ENCODE data around the gene UFM1. TPM values are rescaled to one million over a fixed set of nuclear protein-coding genes. Genes with fewer than 3 reads are reported as not detected.

Gene UFM1
- total RNA-seq, 4 donors from 2014 or later: 22.6 to 31.0 (median 24.3) TPM

GRCh38 chr13:38338089-38338488 is 11.6 kb upstream of the UFM1 start:
- ATAC-seq (no peak), DNase-seq (no peak)
- in situ Hi-C loops (cut with MboI; ENCODE audit: low sequenced_read_pairs in 4 of 4): loop anchor here in 1 of 4 donors (25.0 kb wide), 1 partner anchor 1276 kb away; the partner anchor contains the start of gene SUPT20H
- Histone ChIP-seq H3K27me3 (no peaks in the 10 kb centered on the region), H3K36me3 (no peaks in the 10 kb centered on the region), H3K4me3 (no peak overlapping the region), H3K27ac (no peak overlapping the region), H3K4me1 (no peaks in the 10 kb centered on the region), H3K9me3 (no peaks in the 10 kb centered on the region)
- TF ChIP-seq POLR2A (IDR thresholded peaks at IDR 0.05): no peak
- no peak for TF ChIP-seq CTCF (IDR thresholded peaks at IDR 0.05 in 4 of 5, conservative IDR thresholded peaks at IDR 0.05 in 1 of 5)
- intact Hi-C loops (cut with DNase I; ENCODE audit: low total_unique reads): no loop called here

GRCh38 chr13:38340624-38341023 is 9.0 kb upstream of the UFM1 start:
- no peak overlapping the region for H3K27ac ChIP-seq
- no peaks in the 10 kb centered on the region for H3K9me3 ChIP-seq
- intact Hi-C loops (cut with DNase I; ENCODE audit: low total_unique reads): no loop called here
- DNase-seq (no peak), ATAC-seq (no peak)
- no peaks in the 10 kb centered on the region for H3K27me3 ChIP-seq
- no peak overlapping the region for H3K4me3 ChIP-seq
- H3K36me3 ChIP-seq: no peaks in the 10 kb centered on the region
- H3K4me1 ChIP-seq: no peaks in the 10 kb centered on the region
- TF ChIP-seq CTCF (IDR thresholded peaks at IDR 0.05 in 4 of 5, conservative IDR thresholded peaks at IDR 0.05 in 1 of 5) (no peak), POLR2A (IDR thresholded peaks at IDR 0.05) (no peak)
- in situ Hi-C loops (cut with MboI; ENCODE audit: low sequenced_read_pairs in 4 of 4): loop anchor here in 1 of 4 donors (25.0 kb wide), 1 partner anchor 1278 kb away; the partner anchor contains the start of gene SUPT20H

- in situ Hi-C loops (cut with MboI; ENCODE audit: low sequenced_read_pairs in 4 of 4) (loop anchor here in 1 of 4 donors (25.0 kb wide), 1 partner anchor 1279 kb away; the partner anchor contains the start of gene SUPT20H), intact Hi-C loops (cut with DNase I; ENCODE audit: low total_unique reads) (no loop called here)
- H3K4me1 ChIP-seq: no peaks in the 10 kb centered on the region
- TF ChIP-seq POLR2A (IDR thresholded peaks at IDR 0.05): no peak
- TF ChIP-seq CTCF (IDR thresholded peaks at IDR 0.05 in 4 of 5, conservative IDR thresholded peaks at IDR 0.05 in 1 of 5): no peak
- H3K27ac ChIP-seq: no peak overlapping the region
- no peak for DNase-seq
- H3K4me3 ChIP-seq: no peak overlapping the region
- no peaks in the 10 kb centered on the region for H3K9me3 ChIP-seq
- no peaks in the 10 kb centered on the region for H3K36me3 ChIP-seq
- no peak for ATAC-seq
- no peaks in the 10 kb centered on the region for H3K27me3 ChIP-seq
These were observed 8.4 kb upstream of the UFM1 start for GRCh38 chr13:38341149-38341692.

GRCh38 chr13:38346764-38347163 is 2.9 kb upstream of the UFM1 start:
- H3K27ac ChIP-seq: no peak overlapping the region
- peaks cover 0 to 8% of the 10 kb centered on the region in 2 donors for H3K36me3 ChIP-seq
- intact Hi-C loops (cut with DNase I; ENCODE audit: low total_unique reads): loop anchor here (5.0 kb wide), 1 partner anchor 691 kb away; the partner anchor contains the start of genes NHLRC3 and PROSER1
- ATAC-seq (no peak), DNase-seq (no peak)
- H3K4me1 ChIP-seq: peaks cover 12 to 20% of the 10 kb centered on the region in 2 donors
- in situ Hi-C loops (cut with MboI; ENCODE audit: low sequenced_read_pairs in 4 of 4): loop anchor here in 1 of 4 donors (25.0 kb wide), 1 partner anchor 1284 kb away; the partner anchor contains the start of gene SUPT20H
- H3K4me3 ChIP-seq: no peak overlapping the region
- H3K9me3 ChIP-seq: no peaks in the 10 kb centered on the region
- TF ChIP-seq CTCF (IDR thresholded peaks at IDR 0.05 in 4 of 5, conservative IDR thresholded peaks at IDR 0.05 in 1 of 5): no peak
- no peak for TF ChIP-seq POLR2A (IDR thresholded peaks at IDR 0.05)
- no peaks in the 10 kb centered on the region for H3K27me3 ChIP-seq

Data from gastrocnemius medialis (tissue), 4 donors.